Dedifferentiated amniotic fluid mesenchymal stem cell (primary cell): Measurements from ENCODE around the gene AHI1.
"Not testable (repeated sequence)": the region's sequence is repeated elsewhere in the genome, so short reads cannot be mapped to it uniquely, and the experiment has no call there.

Experiments used
- DNase-seq: peaks from one replicate; pipeline ENCODE4 v3.0.0-alpha.2; 2016; ENCODE audit errors: extremely low spot score

AHI1 gene

DNA sequence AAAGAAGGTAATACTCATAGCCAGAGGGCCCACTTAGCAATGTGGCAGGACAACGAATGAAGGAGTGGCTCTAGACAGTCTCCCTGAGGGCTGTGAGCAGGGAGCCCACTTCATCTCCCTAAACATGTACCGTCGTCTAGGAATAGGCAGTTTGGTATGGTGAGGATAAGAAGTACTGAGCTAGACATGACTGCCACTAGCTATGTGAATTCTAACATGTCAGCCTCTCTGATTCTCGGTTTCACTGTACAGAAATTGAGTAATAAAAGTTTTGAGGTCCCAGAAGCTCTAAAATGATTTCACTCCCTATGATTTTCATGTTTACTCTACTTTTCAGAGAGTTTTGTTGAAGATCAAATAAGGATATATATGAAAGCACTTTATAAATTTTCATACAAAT is 107.1 kb downstream of the AHI1 start:
- no peak for DNase-seq

DNA sequence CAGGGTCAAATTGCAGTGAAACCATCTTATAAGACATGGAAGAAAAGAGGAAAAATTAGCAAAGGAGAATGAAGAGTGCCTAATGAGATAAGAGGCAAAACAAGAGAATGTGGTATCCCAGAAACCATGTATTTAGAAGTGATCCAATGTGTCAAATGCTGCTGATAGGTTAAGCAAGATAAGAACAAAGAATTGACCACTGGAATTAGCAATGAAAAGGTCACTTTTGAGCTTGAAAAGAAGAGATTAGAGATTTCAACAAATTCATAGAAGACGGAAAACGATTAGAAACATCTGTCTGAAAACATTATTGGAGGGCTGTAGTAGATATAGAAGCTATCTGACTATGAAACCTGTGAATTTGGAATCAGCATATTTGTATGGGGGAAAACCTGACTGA is 112.2 kb downstream of the AHI1 start:
- no peak for DNase-seq

DNA sequence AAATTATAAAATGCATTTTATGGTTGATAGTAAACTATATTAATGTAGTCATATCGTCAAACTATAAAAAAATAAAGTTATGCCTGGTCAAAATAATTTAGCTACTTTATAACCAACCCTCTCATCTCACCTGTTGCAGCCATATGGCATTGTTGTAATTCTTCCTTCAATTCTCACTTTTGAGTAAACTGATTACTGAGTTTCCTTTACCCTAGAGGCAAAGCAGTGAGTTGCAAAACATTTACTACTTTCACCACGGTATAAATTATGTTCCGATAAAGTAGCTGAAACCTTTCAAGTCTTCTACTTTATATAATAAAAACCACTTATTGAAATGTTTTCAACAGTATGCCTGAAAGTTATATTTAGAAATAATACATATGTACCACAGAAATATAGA is 113.8 kb downstream of the AHI1 start:
- no peak for DNase-seq

DNA sequence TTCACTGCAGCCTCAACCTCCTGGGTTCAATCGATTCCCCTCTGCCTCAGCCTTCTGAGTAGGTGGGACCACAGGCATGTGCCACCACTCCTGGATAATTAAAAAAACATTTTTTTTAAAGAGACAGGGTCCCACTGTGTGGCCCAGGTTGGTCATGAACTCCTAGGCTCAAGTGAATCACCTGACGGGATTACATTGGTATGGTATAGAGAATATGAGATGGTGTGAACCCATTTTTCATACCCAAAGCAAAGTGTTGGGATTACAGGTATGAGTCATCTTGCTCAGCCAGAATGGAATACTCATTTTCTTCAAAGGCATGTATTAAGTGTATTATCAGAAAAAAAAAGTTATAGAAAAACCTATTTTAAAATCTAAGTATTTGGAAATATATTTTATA is 114.2 kb downstream of the AHI1 start:
- no peak for DNase-seq

DNA sequence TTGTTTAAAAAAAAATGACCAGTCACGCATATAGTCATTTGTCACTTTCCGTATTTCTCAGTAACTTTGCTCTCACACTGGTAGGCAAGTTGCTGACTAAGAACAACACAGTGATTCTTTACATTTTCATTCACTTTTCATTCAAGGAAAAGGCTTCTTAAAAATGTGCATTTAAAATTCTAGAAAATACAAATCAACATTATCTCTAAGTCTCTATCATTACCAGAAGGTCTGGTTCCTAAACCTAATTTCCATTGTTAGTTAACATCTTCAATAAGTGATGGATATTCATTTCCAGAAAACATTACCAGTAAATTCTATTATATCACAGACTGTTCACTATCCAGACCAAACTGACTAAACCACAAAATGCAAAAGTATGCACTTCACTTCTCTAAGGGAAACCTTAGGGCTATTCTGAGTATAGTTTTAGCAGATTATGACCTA is 115.3 kb downstream of the AHI1 start:
- no peak for DNase-seq

DNA sequence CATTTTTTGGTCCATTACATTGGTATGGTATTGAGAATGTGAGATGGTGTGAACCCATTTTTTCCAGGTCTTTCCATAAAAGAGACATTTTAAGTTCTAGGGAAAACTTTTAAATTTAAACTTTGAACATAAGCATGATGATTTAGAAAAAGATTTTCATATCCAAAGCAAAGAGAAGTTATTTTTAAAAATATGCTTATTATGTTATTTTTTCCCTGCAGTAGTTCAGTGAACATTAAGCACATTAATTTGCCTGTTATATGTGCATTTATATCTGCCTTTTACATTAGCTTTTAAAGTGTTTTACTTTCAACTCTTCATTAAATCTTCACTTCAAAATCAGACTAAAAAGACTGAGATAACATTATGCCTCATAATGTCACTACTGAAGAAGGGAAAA is 116.7 kb downstream of the AHI1 start:
- DNase-seq: no peak

DNA sequence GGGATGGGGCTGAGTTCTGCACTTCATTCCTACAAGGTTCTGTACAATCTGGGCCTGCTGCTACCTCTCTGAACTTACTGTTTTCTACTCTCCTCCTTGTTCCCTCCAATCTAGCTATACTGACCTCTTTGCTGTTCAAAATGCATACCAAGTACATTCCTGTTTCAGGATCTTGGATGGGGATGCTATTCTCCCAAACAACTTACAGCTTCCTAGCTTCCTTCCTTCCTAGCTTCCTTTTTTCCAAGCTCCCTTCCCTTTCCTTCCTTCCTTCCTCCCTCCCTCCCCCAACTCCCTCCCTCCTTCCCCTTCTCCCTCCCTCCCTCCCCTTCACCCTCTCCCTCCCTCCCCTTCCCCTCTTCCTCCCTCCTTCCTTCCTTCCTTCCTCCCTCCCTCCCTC is 117.9 kb downstream of the AHI1 start:
- no peak for DNase-seq

DNA sequence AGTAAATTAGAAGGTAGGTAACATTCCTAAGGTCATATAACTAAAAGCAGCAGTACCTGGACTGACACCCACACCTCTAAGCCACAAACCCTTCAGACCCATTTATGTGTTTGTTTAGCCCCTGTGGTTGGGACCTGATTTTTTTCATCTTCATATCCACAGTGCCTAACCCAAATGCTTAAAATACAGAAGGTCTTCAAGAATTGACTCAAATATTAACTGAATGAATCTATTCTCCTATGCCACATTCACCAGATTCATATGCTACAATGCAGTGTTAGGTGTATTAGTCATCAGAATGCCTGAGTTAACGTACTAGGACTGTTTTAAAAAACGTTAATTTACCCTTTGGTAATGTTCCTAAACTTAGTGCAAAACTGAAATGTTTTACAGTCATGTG is 124.8 kb downstream of the AHI1 start:
- DNase-seq: no peak

DNA sequence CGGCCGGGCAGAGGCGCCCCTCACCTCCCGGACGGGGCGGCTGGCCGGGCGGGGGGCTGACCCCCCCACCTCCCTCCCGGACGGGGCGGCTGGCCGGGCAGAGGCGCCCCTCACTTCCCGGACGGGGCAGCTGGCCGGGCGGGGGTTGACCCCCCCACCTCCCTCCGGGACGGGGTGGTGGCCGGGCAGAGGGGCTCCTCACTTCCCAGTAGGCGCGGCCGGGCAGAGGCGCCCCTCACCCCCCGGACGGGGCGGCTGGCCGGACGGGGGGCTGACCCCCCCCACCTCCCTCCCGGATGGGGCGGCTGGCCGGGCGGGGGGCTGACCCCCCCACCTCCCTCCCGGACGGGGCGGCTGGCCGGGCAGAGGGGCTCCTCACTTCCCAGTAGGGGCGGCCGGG is 133.9 kb downstream of the AHI1 start:
- not testable (repeated sequence) for DNase-seq

DNA sequence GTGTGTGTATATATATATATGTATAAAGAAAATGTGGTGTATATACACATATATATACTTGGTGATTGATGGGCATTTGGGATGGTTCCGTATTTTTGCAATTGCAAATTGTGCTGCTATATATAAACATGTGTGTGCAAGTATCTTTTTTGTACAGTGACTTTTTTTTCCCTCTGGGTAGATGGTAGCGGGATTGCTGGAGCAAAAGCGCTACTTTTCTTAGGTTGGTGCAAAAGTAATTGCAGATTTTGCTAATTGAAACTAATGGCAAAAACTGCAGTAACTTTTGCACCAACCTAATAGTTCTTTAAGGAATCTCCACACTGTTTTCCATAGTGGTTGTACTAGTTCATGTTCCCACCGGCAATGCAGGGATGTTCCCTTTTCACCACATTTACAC is 135.4 kb downstream of the AHI1 start:
- DNase-seq: no peak

DNA sequence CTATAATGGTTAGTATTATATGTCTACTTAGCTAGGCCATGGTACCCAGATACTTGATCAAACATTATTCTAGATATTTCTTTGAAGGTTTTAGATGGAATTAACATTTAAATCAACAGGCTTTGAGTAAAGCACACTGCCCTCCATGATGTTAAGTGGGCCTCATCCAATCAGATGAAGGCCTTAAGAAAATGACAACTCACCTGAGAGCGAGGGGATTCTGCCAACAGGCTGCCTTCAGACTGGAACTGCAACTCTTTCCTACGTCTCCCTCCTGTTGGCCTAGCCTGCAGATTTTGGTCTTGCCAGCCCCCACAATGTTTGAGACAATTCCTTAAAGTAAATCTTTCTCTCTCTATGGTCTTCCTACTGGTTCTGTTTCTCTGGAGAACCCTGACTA is 137.3 kb downstream of the AHI1 start:
- DNase-seq: no peak

DNA sequence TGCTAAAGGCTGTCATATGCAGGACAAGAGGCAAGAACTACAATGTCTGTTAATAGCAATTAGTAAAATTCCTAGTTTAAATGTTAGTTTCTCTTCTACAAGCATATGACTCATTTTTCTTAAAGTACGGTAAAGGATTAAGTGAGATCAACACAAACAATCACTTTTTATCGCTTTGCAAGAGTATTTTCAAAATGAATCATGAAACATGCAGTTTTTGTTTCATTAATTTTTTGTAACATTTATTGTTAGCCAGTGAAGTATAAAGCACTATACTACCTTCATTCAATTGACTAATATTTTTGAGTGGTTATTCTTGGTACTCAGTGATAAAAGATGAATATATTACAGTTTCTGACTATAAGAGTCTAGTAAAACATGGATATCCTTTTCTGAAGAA is 138.6 kb downstream of the AHI1 start:
- DNase-seq: no peak

DNA sequence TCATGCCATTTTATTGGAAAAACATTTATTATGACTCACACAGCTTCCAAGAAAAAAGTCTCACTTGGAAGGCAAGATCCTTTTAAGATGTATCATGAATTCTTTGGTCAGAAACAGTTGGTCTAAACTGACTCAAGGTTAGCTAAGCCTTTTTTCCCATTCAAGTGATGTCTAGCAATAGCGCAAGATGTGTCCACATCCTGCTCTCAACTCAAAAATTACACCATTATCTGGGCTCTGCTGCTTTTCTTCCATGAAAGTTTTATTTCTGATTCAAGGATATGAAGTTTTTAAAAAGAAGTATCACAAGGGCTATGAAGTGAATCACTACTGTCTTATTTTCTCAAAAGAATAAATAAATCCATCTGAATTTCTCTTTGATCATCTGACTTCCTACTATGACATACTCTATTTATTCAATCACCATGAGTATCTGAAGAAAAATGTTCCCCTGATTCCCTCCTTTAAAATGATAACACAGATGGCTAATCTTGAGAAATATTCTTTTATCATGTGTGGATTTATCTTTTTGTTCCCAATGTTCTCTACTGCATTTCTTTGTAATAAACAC is 139.2 kb downstream of the AHI1 start:
- peak; percentile 72 for DNase-seq

DNA sequence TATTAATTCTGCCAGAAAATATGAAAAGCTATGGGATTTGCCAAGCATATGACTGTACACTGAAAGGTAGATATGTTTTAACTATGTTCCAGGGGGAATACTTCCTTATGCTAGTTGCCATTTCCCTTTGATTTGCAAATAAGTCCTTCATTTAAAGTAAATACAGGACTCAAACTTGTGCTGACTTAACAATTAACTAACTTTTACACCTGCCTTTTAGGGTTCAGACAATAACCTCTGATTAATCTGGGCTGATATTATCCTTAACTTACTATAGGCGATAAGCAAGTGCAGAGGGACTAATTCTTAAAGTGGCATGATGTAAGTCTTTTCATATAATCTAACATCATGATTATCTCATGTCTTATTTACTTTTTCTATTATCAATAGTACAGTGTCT is 143.1 kb downstream of the AHI1 start:
- DNase-seq: no peak

DNA sequence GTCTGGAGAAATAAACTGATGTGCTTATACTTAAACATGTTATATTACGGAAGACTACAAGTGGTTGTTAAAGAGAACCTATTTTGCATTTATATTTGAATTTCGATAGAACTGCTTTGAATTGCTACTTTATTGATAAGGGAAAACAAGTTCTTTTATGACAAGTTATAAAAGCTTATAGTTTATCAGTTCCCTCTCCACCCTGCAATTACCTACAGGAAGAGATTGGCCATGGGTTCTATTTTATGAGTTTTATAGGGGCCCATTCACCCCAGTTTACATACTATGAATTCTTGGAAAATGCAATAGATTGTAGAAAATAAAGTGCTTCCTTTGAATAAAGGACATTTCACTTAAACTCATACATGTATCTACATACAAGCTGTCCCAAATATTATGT is 144.4 kb downstream of the AHI1 start:
- no peak for DNase-seq

DNA sequence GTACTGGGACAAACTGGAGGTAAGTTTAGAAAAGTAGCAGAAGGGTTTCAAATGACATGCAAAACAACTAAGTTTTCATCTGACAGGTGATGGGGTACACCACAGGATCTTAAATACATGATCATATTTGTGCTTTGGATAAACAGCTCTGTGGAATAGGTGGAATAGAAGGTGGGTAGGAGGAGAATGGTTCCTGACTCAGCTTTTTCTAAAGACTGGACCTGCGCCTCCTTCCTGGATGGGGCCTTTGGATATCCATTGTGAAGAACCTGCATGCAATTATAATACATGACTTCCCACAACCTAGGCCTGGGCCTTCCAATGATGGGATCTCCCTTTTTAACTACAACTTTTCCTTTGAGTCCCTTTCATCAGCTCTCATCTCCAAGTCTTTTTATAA is 145.9 kb downstream of the AHI1 start:
- no peak for DNase-seq

DNA sequence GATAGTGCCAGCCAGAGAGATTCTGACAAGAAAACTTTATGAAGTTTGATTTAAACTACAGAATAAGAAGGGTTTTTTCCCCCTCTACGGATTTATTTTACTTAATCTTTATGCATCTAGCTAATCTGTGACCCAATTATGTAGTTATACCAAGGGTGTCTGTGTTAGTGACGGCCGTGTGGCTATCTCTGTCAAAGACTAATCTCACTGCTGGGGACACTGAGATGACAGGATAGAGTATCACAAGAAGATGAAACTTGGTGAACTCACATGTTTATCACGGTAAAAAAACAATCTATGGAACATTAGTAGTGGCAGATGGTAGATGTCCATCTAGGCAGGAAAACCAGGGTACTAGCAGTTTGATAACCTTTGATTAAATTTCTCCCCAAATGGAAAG is 149.7 kb downstream of the AHI1 start:
- no peak for DNase-seq

DNA sequence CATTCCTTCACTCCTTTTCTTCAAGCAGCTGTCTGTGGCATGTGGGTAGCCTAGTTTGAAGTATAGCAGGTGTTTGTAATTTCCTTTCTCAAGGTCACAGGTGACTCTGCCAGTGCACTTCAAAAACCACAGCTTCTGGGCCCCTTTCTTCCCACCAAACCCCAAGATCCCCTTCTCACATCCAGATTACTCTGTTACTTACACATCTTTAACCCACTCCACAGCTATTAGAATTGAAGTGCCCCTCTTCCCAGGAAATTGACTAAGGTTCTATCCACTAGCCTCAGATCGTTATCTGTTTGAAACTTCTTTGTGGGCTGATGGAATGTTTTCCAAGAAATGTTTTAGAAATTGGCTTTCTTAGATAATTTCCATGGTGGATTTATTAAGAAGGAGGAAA is 150.8 kb downstream of the AHI1 start:
- DNase-seq: no peak

DNA sequence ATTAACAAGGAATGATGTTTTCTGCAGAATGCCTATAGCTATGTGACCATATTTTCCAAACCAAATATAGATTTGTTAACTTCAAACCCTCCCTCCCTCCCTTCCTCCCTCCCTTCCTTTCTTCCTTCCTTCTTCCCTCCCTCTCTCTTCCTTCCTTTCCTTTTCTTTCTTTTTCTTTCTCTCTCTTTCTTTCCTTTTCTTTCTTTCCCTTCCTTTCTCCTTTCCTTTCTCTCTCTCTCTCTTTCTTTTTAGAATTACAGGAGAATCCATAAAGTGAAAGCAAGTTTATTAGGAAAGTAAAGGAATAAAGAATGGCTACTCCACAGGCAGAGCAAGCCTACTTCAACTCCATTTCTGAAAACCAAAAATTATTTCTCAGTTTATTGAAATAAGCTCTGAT is 153.0 kb downstream of the AHI1 start:
- DNase-seq: no peak

DNA sequence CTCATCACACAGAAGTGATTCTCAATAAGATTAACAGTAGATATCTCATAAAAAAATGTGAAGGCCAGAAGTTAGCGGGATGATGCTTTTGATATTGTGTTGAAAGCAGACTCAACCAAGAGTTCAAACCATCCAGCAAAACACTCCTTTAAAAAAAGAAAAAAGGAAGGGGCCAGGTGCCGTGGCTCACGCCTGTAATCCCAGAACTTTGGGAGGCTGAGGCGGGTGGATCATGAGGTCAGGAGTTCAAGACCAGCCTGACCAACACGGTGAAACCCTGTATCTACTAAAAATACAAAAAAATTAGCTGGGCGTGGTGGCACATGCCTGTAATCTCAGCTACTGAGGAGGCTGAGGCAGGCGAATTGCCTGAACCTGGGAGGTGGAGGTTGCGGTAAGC is 157.6 kb downstream of the AHI1 start:
- DNase-seq: not testable (repeated sequence)

DNA sequence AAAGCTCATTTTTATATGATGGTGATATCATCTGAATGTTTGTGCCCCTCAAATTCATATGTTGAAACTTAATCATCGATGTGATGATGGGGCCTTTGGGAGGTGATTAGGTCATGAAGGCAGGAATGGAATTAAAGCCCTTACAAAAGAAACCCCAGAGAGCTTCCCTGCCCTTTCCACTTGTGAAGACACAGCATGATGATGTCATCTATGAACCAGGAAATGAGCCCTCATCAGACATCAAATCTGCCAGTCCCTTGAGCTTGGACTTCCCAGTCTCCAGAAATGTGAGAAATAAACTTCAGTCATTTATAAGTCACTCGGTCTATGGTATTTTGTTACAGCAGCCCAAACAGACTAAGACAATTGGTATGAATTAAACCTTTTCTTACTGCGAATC is 163.4 kb downstream of the AHI1 start:
- DNase-seq: no peak

DNA sequence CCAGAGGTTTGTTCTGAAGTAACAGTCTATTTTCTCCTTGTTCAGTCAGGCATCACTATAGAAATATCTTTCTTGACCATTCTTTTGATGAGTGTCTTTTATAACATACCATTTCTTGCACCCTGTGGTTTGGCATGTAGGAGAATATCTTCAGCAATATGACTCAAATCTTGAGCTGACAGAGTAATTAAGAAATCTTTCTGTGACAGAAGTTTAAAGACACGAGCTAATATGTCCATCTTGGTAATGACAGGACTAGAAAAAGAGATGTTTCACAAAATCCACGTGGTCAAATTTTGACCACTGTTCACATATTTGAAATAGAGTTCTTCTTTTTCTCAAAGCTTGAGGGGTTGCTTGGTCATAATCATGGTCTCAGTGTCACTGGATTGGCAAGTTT is 166.5 kb downstream of the AHI1 start:
- no peak for DNase-seq

DNA sequence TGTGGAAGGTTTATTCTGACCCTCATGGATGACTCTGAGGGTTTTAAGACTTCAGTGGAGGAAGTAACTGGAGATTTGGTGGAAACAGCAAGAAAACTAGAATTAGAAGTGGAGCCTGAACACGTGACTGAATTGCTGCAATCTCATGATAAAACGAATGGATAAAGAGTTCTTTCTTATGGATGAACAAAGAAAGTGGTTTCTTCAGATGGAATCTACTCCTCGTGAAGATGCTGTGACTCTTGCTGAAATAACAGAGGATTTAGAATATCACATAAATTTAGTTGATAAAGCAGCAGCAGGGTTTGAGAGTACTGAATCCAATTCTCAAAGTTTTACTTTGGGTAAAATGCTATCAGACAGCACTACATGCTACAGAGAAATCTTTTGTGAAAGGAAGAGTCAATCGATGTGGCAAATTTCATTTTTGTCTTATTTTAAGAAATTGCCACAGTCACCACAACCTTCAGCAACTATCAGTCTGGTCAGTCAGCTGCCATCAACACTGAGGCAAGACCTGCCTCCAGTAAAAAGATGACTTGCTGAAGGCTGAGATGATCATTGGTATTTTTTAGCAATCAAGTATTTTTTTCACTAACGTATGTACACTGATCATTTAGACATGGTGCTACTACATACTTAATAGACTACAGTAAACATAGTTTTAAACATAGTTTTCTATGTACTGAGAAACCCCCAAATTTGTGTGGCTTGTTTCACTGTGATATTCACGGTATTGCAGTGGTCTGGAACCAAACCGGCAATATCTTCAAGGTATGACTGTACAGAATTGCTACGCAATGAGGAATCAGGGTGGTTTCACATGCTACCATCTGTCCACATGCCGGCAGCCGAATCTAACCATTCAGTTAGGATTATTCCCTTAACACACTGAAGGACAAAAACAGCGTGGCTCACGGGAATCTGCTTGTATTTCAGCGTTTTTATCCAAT is 167.4 kb downstream of the AHI1 start:
- no peak for DNase-seq

DNA sequence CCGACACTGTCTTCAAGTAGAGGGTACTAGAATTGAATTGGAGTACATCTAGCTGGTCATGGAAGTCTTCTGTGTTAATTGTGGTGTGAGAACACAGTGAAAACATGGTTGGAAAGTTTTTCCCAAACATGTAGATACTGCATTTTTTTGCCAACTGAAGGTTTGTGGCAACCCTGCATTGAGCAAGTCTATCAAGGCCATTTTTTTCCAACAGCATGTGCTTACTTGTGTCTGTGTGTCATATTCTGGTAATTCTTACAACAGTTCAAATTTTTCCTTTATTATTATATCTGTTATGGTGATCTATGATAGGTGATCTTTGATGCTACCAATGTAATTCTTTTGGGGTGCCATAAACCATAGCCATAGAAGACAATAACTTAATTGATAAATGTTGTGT is 169.4 kb downstream of the AHI1 start:
- no peak for DNase-seq
